SK-N-MC (cell line): Measurements from ENCODE around the gene VPS37B.

ENCODE experiments used
- EZH2 ChIP-seq: fragments of 200-600 bp; sonication (generic); IDR thresholded peaks from one replicate; pipeline ENCODE4 v1.6.1; 2017; ENCODE audit warnings: antibody characterized with exemption
- POLR2AphosphoS5 ChIP-seq: IDR thresholded peaks from 2 replicates; pipeline ENCODE4 v1.6.1; 2012; ENCODE audit warnings: mild to moderate bottlenecking, low read depth, low read length, borderline replicate concordance

GRCh38 chr12:122837306-122838265 is 58.3 kb downstream of the VPS37B start:
- TF ChIP-seq EZH2 (no peak), POLR2AphosphoS5 (no peak)
